ENCODE data around the gene LRP1-AS. TPM values are rescaled to one million over a fixed set of nuclear protein-coding genes. Genes with fewer than 3 reads are reported as not detected.

Gene LRP1-AS
- total RNA-seq, 1 experiment from 2014 or later, result not detected

- no peak overlapping the region for H2AFZ ChIP-seq (ENCODE audit: low read depth, low read length, poor library complexity, severe bottlenecking)
- ChIA-PET CTCF (interaction anchor here (0.8 to 5.8 kb wide), 9 partner anchors 8 to 330 kb away, joined by 3 to 44 read pairs (median 6); partner anchors contain the start of genes GLI1 and STAT6), RAD21 (ENCODE audit: low non-redundant PET in 1 of 2, low total read pairs in 2 of 2, uncharacterized antibody in 2 of 2, unreplicated experiment in 2 of 2) (interaction anchor here (0.8 to 1.5 kb wide), 6 partner anchors 11 to 59 kb away, joined by 3 to 9 read pairs (median 4); no protein-coding TSS in a partner anchor), POLR2A (interaction anchor here (0.8 to 1.9 kb wide), 7 partner anchors 14 to 441 kb away, joined by 3 to 20 read pairs (median 4); partner anchors contain the start of genes NEMP1, PTGES3 and STAT6)
- peak overlapping the region; percentile 30; the same call in 1 of the 2 replicates for H3K9ac ChIP-seq (ENCODE audit: low read length)
- intact Hi-C loops (cut with micrococcal nuclease), result loop anchor here (10.0 kb wide), 1 partner anchor 116 kb away; no protein-coding TSS in a partner anchor
- peak overlapping the region; percentile 99 for H3K4me2 ChIP-seq (ENCODE audit: low read length)
- no peaks in the 10 kb centered on the region for H3K79me2 ChIP-seq (ENCODE audit: insufficient read depth, low read length)
- no peak for ATAC-seq
- no TSS peak for BruUV-seq (replicated peaks)
- no peaks in the 10 kb centered on the region for H3K36me3 ChIP-seq (ENCODE audit: control insufficient read depth in 1 of 2, insufficient read depth in 2 of 2, low read length in 2 of 2)
- H3K27ac ChIP-seq (ENCODE audit: low read depth, low read length), result no peak overlapping the region; the same call in 1 of the 2 replicates
- peaks cover 3 to 4% of the 10 kb centered on the region in 2 experiments; a peak in 1 of 4 replicates for H3K9me3 ChIP-seq (ENCODE audit: control insufficient read depth in 1 of 2, insufficient read depth in 1 of 2, low read depth in 1 of 2, low read length in 2 of 2)
- no peak for DNase-seq (ENCODE audit: low read depth, low spot score)
- H3K27me3 ChIP-seq (ENCODE audit: insufficient read depth, low read length), result no peaks in the 10 kb centered on the region
- peak overlapping the region; percentile 74 to 80 for H3K4me3 ChIP-seq (replicated peaks in 1 of 2; ENCODE audit: low read depth in 1 of 2, low read length in 2 of 2)
- no peaks in the 10 kb centered on the region for H3K9me2 ChIP-seq (ENCODE audit: insufficient read depth)
- TF ChIP-seq CEBPB (IDR thresholded peaks at IDR 0.05; ENCODE audit: low read depth), result no peak
- peaks cover 9 to 40% of the 10 kb centered on the region in 2 experiments for H3K4me1 ChIP-seq (ENCODE audit: control insufficient read depth in 1 of 2, insufficient read depth in 2 of 2, low read length in 2 of 2)
- H4K20me1 ChIP-seq (ENCODE audit: insufficient read depth), result no peaks in the 10 kb centered on the region
Observed at GRCh38 chr12:57128519-57129247, 18.7 kb downstream of the LRP1-AS start.

DNA sequence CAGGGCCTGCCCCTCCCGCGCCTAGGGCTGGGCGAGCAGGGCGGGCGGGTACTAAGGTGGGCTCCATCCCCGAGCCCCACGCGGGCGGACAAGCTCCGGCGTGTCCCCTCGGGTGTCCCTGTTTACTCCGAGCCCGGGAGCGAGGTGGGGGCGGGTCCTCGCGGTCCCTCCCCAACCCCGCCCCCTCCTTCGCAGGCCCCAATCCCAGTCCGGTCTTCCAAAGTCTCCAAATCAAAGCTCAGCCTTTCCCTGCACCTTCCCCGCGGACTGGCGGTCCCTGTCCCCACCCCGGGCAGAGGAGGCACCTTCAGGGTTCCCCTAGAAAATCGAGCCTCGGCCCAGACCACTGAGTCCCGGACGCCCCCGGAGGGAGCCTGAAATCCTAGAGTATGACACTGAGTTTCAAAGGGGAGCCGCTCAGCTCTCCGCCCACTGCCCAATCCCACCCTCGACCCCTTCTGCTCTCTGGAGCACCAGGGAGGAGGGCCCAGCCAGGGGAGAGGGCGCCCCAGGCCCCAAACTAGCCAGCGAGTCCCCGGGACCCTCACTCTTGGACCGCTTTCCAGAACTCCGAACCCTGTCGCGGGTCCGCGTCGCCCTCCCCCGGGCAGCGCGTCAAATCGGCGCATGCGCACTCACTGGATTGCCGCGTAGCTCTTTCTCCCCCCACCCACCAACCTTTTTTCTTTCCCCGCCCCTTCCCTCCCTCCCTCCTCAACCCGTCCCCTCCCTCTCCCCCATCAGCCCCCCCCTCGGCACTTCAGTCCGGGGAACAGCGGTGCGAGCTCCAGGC, 19.5 kb downstream of the LRP1-AS start, which contains the start of gene LRP1:
Gene LRP1 (plus strand): TSS at position 758 of the 793 bp plus-strand sequence. CDS start 482 bp downstream, outside the sequence.
- DNase-seq (ENCODE audit: low read depth, low spot score) (peak; percentile 67), ATAC-seq (peak; percentile 84)
- Histone ChIP-seq H3K4me2 (ENCODE audit: low read length) (peak within 1 kb of the TSS; percentile 99), H3K27ac (ENCODE audit: low read depth, low read length) (peak within 1 kb of the TSS; percentile 79), H3K79me2 (ENCODE audit: insufficient read depth, low read length) (no peaks in the 10 kb centered on the region), H2AFZ (ENCODE audit: low read depth, low read length, poor library complexity, severe bottlenecking) (peak within 1 kb of the TSS; percentile 58), H3K9ac (ENCODE audit: low read length) (peak within 1 kb of the TSS; percentile 79), H3K9me3 (ENCODE audit: control insufficient read depth in 1 of 2, insufficient read depth in 1 of 2, low read depth in 1 of 2, low read length in 2 of 2) (peaks cover 6 to 7% of the 10 kb centered on the region in 2 experiments; a peak in 1 of 4 replicates), H3K4me1 (ENCODE audit: control insufficient read depth in 1 of 2, insufficient read depth in 2 of 2, low read length in 2 of 2) (peaks cover 9 to 37% of the 10 kb centered on the region in 2 experiments), H3K9me2 (ENCODE audit: insufficient read depth) (no peaks in the 10 kb centered on the region), H3K36me3 (ENCODE audit: control insufficient read depth in 1 of 2, insufficient read depth in 2 of 2, low read length in 2 of 2) (no peaks in the 10 kb centered on the region), H3K27me3 (ENCODE audit: insufficient read depth, low read length) (no peaks in the 10 kb centered on the region), H3K4me3 (replicated peaks in 1 of 2; ENCODE audit: low read depth in 1 of 2, low read length in 2 of 2) (peak within 1 kb of the TSS; percentile 74 to 80), H4K20me1 (ENCODE audit: insufficient read depth) (no peaks in the 10 kb centered on the region)
- POLR2A ChIA-PET, result interaction anchor here (0.8 to 1.9 kb wide), 10 partner anchors 9 to 440 kb away, joined by 3 to 20 read pairs (median 4); partner anchors contain the start of genes NEMP1, PTGES3 and STAT6
- RAD21 ChIA-PET (ENCODE audit: low non-redundant PET in 1 of 2, low total read pairs in 2 of 2, uncharacterized antibody in 2 of 2, unreplicated experiment in 2 of 2), result interaction anchor here (0.8 to 1.5 kb wide), 8 partner anchors 10 to 59 kb away, joined by 3 to 9 read pairs (median 4); partner anchors contain the start of gene STAT6 (in 1 of the 2)
- intact Hi-C loops (cut with micrococcal nuclease), result loop anchor here (10.0 kb wide), 1 partner anchor 117 kb away; no protein-coding TSS in a partner anchor
- TF ChIP-seq POLR2AphosphoS5 (IDR thresholded peaks at IDR 0.05; ENCODE audit: low read depth, low read length), result peak; percentile 74
- TF ChIP-seq, protein P1, sequence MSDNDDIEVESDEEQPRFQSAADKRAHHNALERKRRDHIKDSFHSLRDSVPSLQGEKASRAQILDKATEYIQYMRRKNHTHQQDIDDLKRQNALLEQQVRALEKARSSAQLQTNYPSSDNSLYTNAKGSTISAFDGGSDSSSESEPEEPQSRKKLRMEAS (IDR thresholded peaks at IDR 0.05), result peak; percentile 40; the same call in 1 of the 2 replicates
- TF ChIP-seq REST (IDR thresholded peaks at IDR 0.05; ENCODE audit: low read depth), result no peak
- peak; percentile 52; the same call in 1 of the 2 replicates for TF ChIP-seq EGR1 (IDR thresholded peaks at IDR 0.05; ENCODE audit: low read depth)
- TF ChIP-seq TCF7L2 (IDR thresholded peaks at IDR 0.05; ENCODE audit: borderline replicate concordance, extremely low read depth, insufficient read depth, insufficient read length), result peak; percentile 73
- TF ChIP-seq, protein P2, sequence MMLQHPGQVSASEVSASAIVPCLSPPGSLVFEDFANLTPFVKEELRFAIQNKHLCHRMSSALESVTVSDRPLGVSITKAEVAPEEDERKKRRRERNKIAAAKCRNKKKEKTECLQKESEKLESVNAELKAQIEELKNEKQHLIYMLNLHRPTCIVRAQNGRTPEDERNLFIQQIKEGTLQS (IDR thresholded peaks at IDR 0.05), result no peak
- no TSS peak for BruUV-seq (replicated peaks)
- CTCF ChIA-PET, result interaction anchor here (0.7 to 5.8 kb wide), 13 partner anchors 9 to 331 kb away, joined by 3 to 44 read pairs (median 5); partner anchors contain the start of genes GLI1 and STAT6

Data from HCT116 (cell line).